Measurements from ENCODE around the gene TNFSF13B. TPM values are rescaled to one million over a fixed set of nuclear protein-coding genes. Genes with fewer than 3 reads are reported as not detected.

TNFSF13B gene
- total RNA-seq, 1 experiment from 2014 or later = 1.4 TPM

- CTCF ChIA-PET = no interaction called here
Observed at GRCh38 chr13:108352599-108352998, 83.1 kb downstream of the TNFSF13B start.

GRCh38 chr13:108357228-108357627 is 87.7 kb downstream of the TNFSF13B start:
- in situ Hi-C loops (cut with HindIII; ENCODE audit: low pct_unique_long_range_greater_than_20kb, low sequenced_read_pairs) (no loop called here), intact Hi-C loops (cut with micrococcal nuclease; ENCODE audit: unreplicated experiment) (no loop called here)
- no TSS peak for BruUV-seq (replicated peaks)
- no peaks in the 10 kb centered on the region for H3K27me3 ChIP-seq (ENCODE audit: control insufficient read depth, insufficient read depth, low read length)
- ChIA-PET POLR2A (no interaction called here), CTCF (no interaction called here)
- DNase-seq (ENCODE audit: low read depth, low spot score) (no peak), ATAC-seq (no peak)
- H3K36me3 ChIP-seq (ENCODE audit: control insufficient read depth, insufficient read depth, low read length) = no peaks in the 10 kb centered on the region
- no peaks in the 10 kb centered on the region for H3K9me3 ChIP-seq (ENCODE audit: control insufficient read depth, insufficient read depth, low read depth, low read length)
- H3K4me1 ChIP-seq (ENCODE audit: control insufficient read depth, insufficient read depth, low read length) = no peaks in the 10 kb centered on the region
- no peak overlapping the region for H3K27ac ChIP-seq (ENCODE audit: low read length)
- no peak for TF ChIP-seq POLR2AphosphoS5 (IDR thresholded peaks at IDR 0.05; ENCODE audit: low read depth, low read length)
- no peak overlapping the region for H3K4me3 ChIP-seq (ENCODE audit: low read depth in 2 of 2, low read length in 2 of 2)

More at GRCh38 chr13:108352599-108352998, 83.1 kb downstream of the TNFSF13B start:
- POLR2A ChIA-PET = no interaction called here
- intact Hi-C loops (cut with micrococcal nuclease; ENCODE audit: unreplicated experiment) (no loop called here), in situ Hi-C loops (cut with HindIII; ENCODE audit: low pct_unique_long_range_greater_than_20kb, low sequenced_read_pairs) (no loop called here)
- no peaks in the 10 kb centered on the region for H3K9me3 ChIP-seq (ENCODE audit: control insufficient read depth, insufficient read depth, low read depth, low read length)
- no peaks in the 10 kb centered on the region for H3K4me1 ChIP-seq (ENCODE audit: control insufficient read depth, insufficient read depth, low read length)
- BruUV-seq (replicated peaks) = no TSS peak
- DNase-seq (ENCODE audit: low read depth, low spot score) = no peak
- H3K4me3 ChIP-seq (ENCODE audit: low read depth in 2 of 2, low read length in 2 of 2) = no peak overlapping the region
- TF ChIP-seq SIN3A (IDR thresholded peaks at IDR 0.05; ENCODE audit: borderline replicate concordance, insufficient read depth, low read depth, low read length) = no peak
- TF ChIP-seq CTCF (IDR thresholded peaks at IDR 0.05) = no peak
- TF ChIP-seq TCF7L2 (IDR thresholded peaks at IDR 0.05; ENCODE audit: low read depth, low read length) = no peak
- no peak for TF ChIP-seq POLR2AphosphoS5 (IDR thresholded peaks at IDR 0.05; ENCODE audit: low read depth, low read length)
- TF ChIP-seq REST (IDR thresholded peaks at IDR 0.05; ENCODE audit: insufficient read depth in 1 of 2, low read depth in 2 of 2, low read length in 1 of 2) = no peak
- no peaks in the 10 kb centered on the region for H3K27me3 ChIP-seq (ENCODE audit: control insufficient read depth, insufficient read depth, low read length)
- ATAC-seq = no peak
- no peaks in the 10 kb centered on the region for H3K36me3 ChIP-seq (ENCODE audit: control insufficient read depth, insufficient read depth, low read length)
- no peak overlapping the region for H3K27ac ChIP-seq (ENCODE audit: low read length)

Other genes with a start within 250 kb of the TNFSF13B start
- gene LIG4, start 54.2 kb upstream of the TNFSF13B start, total RNA-seq (2021; ENCODE audit: unreplicated experiment) = 8.2 TPM
- gene ABHD13, start 51.3 kb upstream of the TNFSF13B start, total RNA-seq (2021; ENCODE audit: unreplicated experiment) = 4.7 TPM